GM18870 (cell line): ENCODE results near the gene FAM168B.
"Not testable (repeated sequence)": the region's sequence is repeated elsewhere in the genome, so short reads cannot be mapped to it uniquely, and the experiment has no call there.

Source experiments
- ATAC-seq: cut with Tn5 transposase; IDR thresholded peaks from one replicate; pipeline ENCODE4 v1.9.1; 2021; ENCODE audit warnings: moderate library complexity; ENCODE audit not compliant: unreplicated experiment

FAM168B gene

GRCh38 chr2:131103165-131103564 is 9.9 kb upstream of the FAM168B start:
- ATAC-seq: no peak

GRCh38 chr2:131094463-131095281 is 1.4 kb upstream of the FAM168B start:
- no peak for ATAC-seq

GRCh38 chr2:131093696-131094462 is 619 bp upstream of the FAM168B start:
- peak; percentile 75 for ATAC-seq

- no peak for ATAC-seq
Measured at GRCh38 chr2:131092458-131093005, 728 bp downstream of the FAM168B start.

- no peak for ATAC-seq
Measured at GRCh38 chr2:131085646-131086045, 7.6 kb downstream of the FAM168B start.

GRCh38 chr2:131081190-131081589 is 12.1 kb downstream of the FAM168B start:
- no peak for ATAC-seq

GRCh38 chr2:131079931-131080330 is 13.3 kb downstream of the FAM168B start:
- not testable (repeated sequence) for ATAC-seq

GRCh38 chr2:131077966-131078365 is 15.3 kb downstream of the FAM168B start:
- no peak for ATAC-seq

GRCh38 chr2:131077182-131077846 is 15.9 kb downstream of the FAM168B start:
- no peak for ATAC-seq

GRCh38 chr2:131076707-131077106 is 16.6 kb downstream of the FAM168B start:
- ATAC-seq: no peak

- not testable (repeated sequence) for ATAC-seq
Measured at GRCh38 chr2:131075578-131075977, 17.7 kb downstream of the FAM168B start.

GRCh38 chr2:131068172-131068571 is 25.1 kb downstream of the FAM168B start:
- not testable (repeated sequence) for ATAC-seq

GRCh38 chr2:131067465-131068125 is 25.7 kb downstream of the FAM168B start:
- no peak for ATAC-seq

- ATAC-seq: no peak
Measured at GRCh38 chr2:131064589-131065512, 28.4 kb downstream of the FAM168B start.

- ATAC-seq: no peak
Measured at GRCh38 chr2:131063501-131064283, 29.6 kb downstream of the FAM168B start.

GRCh38 chr2:131058920-131059319 is 34.3 kb downstream of the FAM168B start:
- no peak for ATAC-seq

GRCh38 chr2:131058214-131058843 is 34.9 kb downstream of the FAM168B start:
- ATAC-seq: no peak

GRCh38 chr2:131056932-131057287 is 36.4 kb downstream of the FAM168B start:
- ATAC-seq: no peak
